ENCODE measurements around the gene CCDC88B. TPM values are rescaled to one million over a fixed set of nuclear protein-coding genes. Genes with fewer than 3 reads are reported as not detected.

The CCDC88B gene
- total and polyA plus RNA-seq, 2 experiments from 2014 or later: 4.9 to 10.0 TPM

- H3K27me3 ChIP-seq: no peaks in the 10 kb centered on the region
- no peak overlapping the region for H3K27ac ChIP-seq
- H3K4me1 ChIP-seq (ENCODE audit: insufficient read depth): no peaks in the 10 kb centered on the region
- H3K79me2 ChIP-seq: no peaks in the 10 kb centered on the region
- H3K4me3 ChIP-seq: no peak overlapping the region
- no peak for TF ChIP-seq EZH2phosphoT487 (IDR thresholded peaks at IDR 0.05; ENCODE audit: low read depth, severe bottlenecking, unreplicated experiment)
- no peak for TF ChIP-seq EZH2 (IDR thresholded peaks at IDR 0.05; ENCODE audit: borderline replicate concordance)
- TF ChIP-seq, protein P1, sequence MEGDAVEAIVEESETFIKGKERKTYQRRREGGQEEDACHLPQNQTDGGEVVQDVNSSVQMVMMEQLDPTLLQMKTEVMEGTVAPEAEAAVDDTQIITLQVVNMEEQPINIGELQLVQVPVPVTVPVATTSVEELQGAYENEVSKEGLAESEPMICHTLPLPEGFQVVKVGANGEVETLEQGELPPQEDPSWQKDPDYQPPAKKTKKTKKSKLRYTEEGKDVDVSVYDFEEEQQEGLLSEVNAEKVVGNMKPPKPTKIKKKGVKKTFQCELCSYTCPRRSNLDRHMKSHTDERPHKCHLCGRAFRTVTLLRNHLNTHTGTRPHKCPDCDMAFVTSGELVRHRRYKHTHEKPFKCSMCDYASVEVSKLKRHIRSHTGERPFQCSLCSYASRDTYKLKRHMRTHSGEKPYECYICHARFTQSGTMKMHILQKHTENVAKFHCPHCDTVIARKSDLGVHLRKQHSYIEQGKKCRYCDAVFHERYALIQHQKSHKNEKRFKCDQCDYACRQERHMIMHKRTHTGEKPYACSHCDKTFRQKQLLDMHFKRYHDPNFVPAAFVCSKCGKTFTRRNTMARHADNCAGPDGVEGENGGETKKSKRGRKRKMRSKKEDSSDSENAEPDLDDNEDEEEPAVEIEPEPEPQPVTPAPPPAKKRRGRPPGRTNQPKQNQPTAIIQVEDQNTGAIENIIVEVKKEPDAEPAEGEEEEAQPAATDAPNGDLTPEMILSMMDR (IDR thresholded peaks at IDR 0.05; ENCODE audit: poor library complexity): no peak
- no peaks in the 10 kb centered on the region for H3K36me3 ChIP-seq (replicated peaks; ENCODE audit: insufficient read depth, low read depth)
- H3K9me2 ChIP-seq (replicated peaks; ENCODE audit: insufficient read depth): no peaks in the 10 kb centered on the region
- 91% methylated on average over 1 of the region's 1 CpG for WGBS (ENCODE audit: low lambda C conversion rate, missing lambda C conversion rate)
- H4K20me1 ChIP-seq (ENCODE audit: insufficient read depth, poor library complexity, severe bottlenecking): no peaks in the 10 kb centered on the region
- H2AFZ ChIP-seq: no peak overlapping the region
- no peaks in the 10 kb centered on the region for H3K9me3 ChIP-seq (ENCODE audit: low read depth)
- no peak for DNase-seq (ENCODE audit: low spot score)
- no peak overlapping the region for H3K4me2 ChIP-seq
Observed at GRCh38 chr11:64366751-64367150, 26.7 kb downstream of the CCDC88B start.

DNA sequence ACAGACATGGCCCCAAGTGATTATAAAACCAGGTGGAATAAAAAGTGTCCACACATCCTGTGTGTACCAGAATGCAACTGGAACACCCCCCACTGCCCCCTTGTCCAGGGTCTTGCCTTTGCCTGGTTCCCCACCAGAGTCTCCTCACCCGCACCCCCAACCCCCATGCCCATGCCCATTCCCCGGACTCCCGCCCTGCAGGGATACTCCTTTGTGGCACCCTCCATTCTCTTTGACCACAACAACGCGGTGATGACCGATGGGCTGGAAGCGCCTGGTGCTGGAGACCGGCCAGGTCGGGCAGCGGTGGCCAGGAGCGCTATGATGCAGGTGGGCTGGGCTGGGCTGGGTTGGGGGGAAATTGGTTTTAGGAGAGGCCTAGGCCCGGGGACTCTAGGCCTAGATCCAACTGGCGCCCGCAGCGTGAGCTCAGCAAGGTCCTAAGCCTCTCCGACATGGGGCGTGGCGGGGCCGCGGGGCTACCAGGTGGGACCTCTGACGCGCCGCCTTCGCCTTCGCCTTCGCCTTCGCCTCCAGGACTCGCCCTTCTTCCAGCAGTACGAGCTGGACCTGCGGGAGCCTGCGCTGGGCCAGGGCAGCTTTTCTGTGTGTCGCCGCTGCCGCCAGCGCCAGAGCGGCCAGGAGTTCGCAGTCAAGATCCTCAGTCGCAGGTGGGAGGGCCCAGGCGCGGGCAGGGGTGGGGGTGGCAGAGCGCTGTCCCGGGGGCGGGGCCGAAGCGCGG lies 28.1 kb downstream of the CCDC88B start:
- TF ChIP-seq, protein P1 (IDR thresholded peaks at IDR 0.05; ENCODE audit: poor library complexity): no peak
- DNase-seq (ENCODE audit: low spot score): no peak
- H4K20me1 ChIP-seq (ENCODE audit: insufficient read depth, poor library complexity, severe bottlenecking): no peaks in the 10 kb centered on the region
- no peaks in the 10 kb centered on the region for H3K9me2 ChIP-seq (replicated peaks; ENCODE audit: insufficient read depth)
- WGBS (ENCODE audit: low lambda C conversion rate, missing lambda C conversion rate): 99% methylated on average over 29 of the region's 46 CpGs
- H3K9me3 ChIP-seq (ENCODE audit: low read depth): no peaks in the 10 kb centered on the region
- no peaks in the 10 kb centered on the region for H3K79me2 ChIP-seq
- H3K36me3 ChIP-seq (replicated peaks; ENCODE audit: insufficient read depth, low read depth): no peaks in the 10 kb centered on the region
- H3K27me3 ChIP-seq: no peaks in the 10 kb centered on the region
- H2AFZ ChIP-seq: no peak overlapping the region
- H3K4me3 ChIP-seq: no peak overlapping the region
- H3K4me1 ChIP-seq (ENCODE audit: insufficient read depth): no peaks in the 10 kb centered on the region
- no peak overlapping the region for H3K27ac ChIP-seq
- H3K4me2 ChIP-seq: no peak overlapping the region

DNA sequence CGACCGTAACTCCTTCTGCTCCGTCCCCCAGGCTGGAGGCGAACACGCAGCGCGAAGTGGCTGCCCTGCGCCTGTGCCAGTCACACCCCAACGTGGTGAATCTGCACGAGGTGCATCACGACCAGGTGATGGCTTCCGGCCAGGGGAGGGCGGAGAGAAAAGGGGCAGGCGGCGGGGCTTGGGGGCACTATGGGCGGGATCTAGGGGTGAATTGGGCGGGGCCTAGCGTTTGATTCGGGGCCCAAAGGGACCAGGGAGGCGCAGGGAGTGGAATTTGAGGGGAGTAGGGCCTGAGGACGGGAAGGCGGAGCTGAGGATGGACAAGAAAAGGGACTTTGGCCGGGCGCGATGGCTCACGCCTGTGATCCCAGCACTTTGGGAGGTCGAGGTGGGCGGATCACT lies 28.7 kb downstream of the CCDC88B start:
- DNase-seq (ENCODE audit: low spot score): no peak
- Histone ChIP-seq H3K36me3 (replicated peaks; ENCODE audit: insufficient read depth, low read depth) (no peaks in the 10 kb centered on the region), H3K4me1 (ENCODE audit: insufficient read depth) (no peaks in the 10 kb centered on the region), H4K20me1 (ENCODE audit: insufficient read depth, poor library complexity, severe bottlenecking) (no peaks in the 10 kb centered on the region), H3K9me2 (replicated peaks; ENCODE audit: insufficient read depth) (no peaks in the 10 kb centered on the region), H3K9me3 (ENCODE audit: low read depth) (no peaks in the 10 kb centered on the region), H3K27ac (no peak overlapping the region), H2AFZ (no peak overlapping the region), H3K4me2 (no peak overlapping the region), H3K27me3 (no peaks in the 10 kb centered on the region), H3K4me3 (no peak overlapping the region), H3K79me2 (no peaks in the 10 kb centered on the region)
- 99% methylated on average over 12 of the region's 28 CpGs for WGBS (ENCODE audit: low lambda C conversion rate, missing lambda C conversion rate)
- TF ChIP-seq EZH2phosphoT487 (IDR thresholded peaks at IDR 0.05; ENCODE audit: low read depth, severe bottlenecking, unreplicated experiment) (no peak), EZH2 (IDR thresholded peaks at IDR 0.05; ENCODE audit: borderline replicate concordance) (no peak)
- TF ChIP-seq, protein P1 (IDR thresholded peaks at IDR 0.05; ENCODE audit: poor library complexity): no peak
